Erythroblast (primary cell): ENCODE data around the gene RLN1.
"Not testable (repeated sequence)": the region's sequence is repeated elsewhere in the genome, so short reads cannot be mapped to it uniquely, and the experiment has no call there.

Source experiments
- DNase-seq, 2 experiments: peaks; one replicate each; lab custom pipeline; 2025; lab: John Stamatoyannopoulos, UW
- GATA1 ChIP-seq: IDR thresholded peaks from 2 replicates; pipeline ENCODE4 v1.6.1; 2011; ENCODE audit warnings: low read depth, mild to moderate bottlenecking, control low read depth, low read length, moderate library complexity
- POLR2A ChIP-seq: IDR thresholded peaks from 2 replicates; pipeline ENCODE4 v1.6.1; 2011; ENCODE audit warnings: mild to moderate bottlenecking, low read length

RLN1 gene

GRCh38 chr9:5355817-5356216, 16.1 kb upstream of the RLN1 start:
- TF ChIP-seq POLR2A (no peak), GATA1 (no peak)
- DNase-seq = no peak

- DNase-seq = no peak
- no peak for TF ChIP-seq POLR2A
Observed at GRCh38 chr9:5355226-5355625, 15.6 kb upstream of the RLN1 start.

DNA sequence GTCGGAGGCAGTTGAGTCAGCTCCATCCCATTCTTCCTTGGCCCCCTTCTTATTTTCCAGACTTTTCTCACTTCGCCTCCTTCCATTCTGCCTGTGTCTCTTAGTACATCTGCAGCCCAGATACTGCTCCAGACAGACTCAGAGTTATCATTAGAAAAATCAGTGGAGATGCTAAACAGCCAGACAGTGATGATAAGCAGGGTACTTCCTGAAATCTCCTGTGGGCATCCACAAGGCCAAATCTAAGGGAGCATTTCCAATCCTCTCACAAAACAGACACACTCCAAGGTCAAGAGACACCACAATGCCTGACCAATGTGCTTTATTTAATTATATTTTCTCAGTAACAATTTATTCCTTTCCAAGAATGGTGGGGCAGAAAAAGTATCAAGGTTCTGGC, 14.5 kb upstream of the RLN1 start:
- no peak for DNase-seq
- no peak for TF ChIP-seq GATA1

GRCh38 chr9:5352637-5353248, 13.1 kb upstream of the RLN1 start:
- no peak for DNase-seq
- TF ChIP-seq GATA1 (no peak), POLR2A (no peak)

DNA sequence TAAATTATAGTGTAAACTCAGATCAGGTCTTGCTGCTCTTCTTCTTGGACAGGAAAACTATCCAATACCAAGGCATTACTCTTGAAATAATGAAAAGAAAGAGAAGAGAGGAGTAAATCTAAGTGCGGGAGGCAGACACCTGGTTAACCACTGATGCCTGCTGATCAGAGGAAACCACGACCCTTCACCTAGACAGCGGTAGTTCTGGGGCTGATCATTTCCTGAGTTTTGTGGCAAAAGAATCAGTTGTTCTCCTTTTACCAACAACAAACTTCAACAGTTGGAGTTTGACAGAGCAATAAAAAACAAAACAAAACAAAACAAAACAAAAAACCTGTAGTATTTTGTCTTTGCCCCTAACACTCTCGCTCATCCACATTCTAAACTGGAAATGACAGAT, 3.0 kb downstream of the RLN1 start:
- no peak for DNase-seq
- TF ChIP-seq POLR2A = no peak
- TF ChIP-seq GATA1 = no peak

GRCh38 chr9:5331276-5331675, 8.4 kb downstream of the RLN1 start:
- not testable (repeated sequence) for DNase-seq

- no peak for DNase-seq
Observed at GRCh38 chr9:5326893-5327548, 12.7 kb downstream of the RLN1 start.

DNA sequence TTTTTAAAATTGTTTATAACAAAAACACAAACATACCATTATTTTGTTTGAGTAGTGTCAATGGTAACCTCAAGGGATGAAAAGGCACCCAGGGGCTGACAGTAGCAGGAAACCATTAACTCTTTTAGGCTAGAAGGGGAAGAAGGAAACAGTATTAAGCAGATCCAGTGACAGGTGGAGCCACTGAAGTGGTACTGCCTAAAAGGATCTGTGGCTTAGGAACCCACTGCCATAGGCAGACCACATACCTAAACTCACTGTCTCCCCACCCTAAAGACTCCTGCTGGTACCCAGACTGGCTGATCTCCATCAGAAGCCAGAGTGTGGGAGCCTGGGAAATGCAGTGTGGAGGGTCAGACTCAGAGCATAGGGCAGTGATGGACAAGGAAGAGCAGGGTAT, 13.5 kb downstream of the RLN1 start:
- DNase-seq = no peak
- no peak for TF ChIP-seq GATA1
- no peak for TF ChIP-seq POLR2A

More at GRCh38 chr9:5326893-5327548, 12.7 kb downstream of the RLN1 start:
- TF ChIP-seq GATA1 (no peak), POLR2A (no peak)

DNA sequence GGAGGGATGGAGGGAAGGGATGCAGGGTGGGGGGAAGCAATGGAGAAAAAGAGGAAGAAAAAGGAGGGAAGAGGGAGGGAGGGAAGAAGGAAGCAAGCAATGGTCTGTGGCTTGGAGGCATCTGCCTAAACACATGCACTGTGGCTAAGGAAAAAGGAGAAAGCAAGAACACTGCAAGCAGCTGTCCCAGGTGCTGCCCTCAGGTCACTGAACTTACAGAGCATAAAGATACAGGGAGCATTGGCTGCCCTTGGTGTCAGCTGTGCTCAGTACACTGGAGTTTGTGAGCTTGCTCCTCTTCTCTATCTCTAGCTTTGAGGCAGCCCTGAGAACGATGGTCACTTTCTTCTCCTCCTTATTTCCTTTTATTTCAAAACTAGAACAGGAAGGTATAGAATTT, 18.1 kb downstream of the RLN1 start:
- DNase-seq = not testable (repeated sequence)

DNA sequence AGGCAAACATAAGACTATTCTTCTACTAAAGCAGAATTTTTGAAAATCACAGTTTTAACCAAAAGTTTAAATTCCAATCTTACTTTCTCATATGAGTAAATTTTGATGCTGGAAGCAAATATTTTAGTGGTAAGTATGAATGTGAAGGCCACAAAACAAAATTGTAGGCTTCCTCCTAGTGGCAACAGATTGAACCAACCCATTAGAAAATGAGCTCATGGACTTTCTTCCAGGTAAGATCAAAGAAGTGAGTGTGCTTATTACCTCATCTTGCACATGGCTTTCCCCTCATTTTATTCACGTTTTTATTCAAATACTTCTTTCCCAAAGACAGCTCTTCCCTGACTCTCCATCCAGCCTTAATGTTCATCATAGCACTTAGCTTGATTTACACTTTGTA, 18.6 kb downstream of the RLN1 start:
- TF ChIP-seq POLR2A (no peak), GATA1 (no peak)
- no peak for DNase-seq

DNA sequence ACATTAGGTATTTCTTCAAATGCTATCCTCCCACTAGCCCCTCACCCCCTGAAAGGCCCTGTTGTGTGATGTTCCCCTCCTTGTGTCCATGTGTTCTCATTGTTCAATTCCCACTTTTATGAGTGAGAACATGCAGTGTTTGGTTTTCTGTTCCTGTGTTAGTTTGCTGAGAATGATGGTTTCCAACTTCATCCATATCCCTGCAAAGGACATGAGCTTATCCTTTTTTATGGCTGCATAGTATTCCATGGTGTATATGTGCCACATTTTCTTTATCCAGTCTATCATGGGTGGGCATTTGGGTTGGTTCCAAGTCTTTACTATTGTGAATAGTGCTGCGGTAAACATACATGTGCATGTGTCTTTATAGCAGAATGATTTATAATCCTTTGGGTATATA, 23.3 kb downstream of the RLN1 start:
- DNase-seq = not testable (repeated sequence)

DNA sequence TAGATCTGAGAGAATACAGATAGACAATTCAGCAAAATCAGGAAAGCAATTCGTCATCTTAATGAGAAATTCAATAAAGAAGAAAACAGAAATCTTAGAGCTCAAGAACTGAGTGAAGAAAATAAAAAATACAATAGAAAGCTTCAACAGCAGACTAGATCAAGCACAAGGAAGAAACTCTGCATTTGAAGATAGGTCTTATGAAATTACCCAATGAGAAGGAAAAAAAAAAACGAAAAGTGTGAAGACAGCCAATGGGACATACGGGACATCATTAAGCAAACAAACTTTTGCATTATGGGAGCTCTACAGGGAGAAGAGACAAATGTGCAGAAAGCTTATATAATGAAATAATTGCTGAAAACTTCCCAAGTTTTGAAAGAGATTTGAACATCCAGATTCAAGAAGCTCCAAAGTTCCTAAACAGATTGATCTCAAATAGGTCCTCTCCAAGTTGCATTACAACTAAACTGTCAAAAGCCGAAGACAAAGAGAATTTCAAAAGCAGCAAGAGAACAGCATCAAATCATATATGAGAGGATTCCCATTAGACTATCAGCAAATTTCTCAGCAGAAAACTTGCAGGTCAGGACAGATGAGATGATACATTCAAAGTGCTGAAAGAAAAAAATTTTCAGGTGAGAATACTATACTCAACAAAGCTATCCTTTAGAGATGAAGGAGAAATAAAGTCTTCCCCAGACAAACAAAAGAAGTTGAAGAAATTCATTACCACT, 24.3 kb downstream of the RLN1 start:
- no peak for TF ChIP-seq POLR2A
- no peak for TF ChIP-seq GATA1
- no peak for DNase-seq

GRCh38 chr9:5310851-5311250, 28.8 kb downstream of the RLN1 start:
- TF ChIP-seq POLR2A = no peak
- no peak for TF ChIP-seq GATA1
- DNase-seq = no peak

DNA sequence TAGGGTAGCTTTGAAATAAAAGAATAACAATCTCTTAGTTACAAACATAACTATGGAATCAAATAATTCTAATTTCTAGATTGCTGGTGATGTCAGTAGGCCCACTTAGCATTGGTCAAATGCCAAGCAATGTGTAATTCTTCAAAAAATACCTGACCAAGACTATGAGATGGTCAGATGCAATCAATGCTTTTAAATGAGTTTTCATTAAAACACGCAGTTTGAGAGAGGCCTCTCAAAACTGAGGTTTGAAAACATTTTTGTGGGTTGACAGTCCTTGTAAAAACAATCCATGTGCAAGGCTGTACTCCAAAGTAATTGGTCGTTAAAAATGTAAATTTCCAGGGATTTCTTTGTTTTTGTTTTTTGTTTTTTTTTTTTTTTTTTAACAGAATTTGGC, 33.9 kb downstream of the RLN1 start:
- no peak for DNase-seq
- TF ChIP-seq GATA1 = no peak
- TF ChIP-seq POLR2A = no peak

- peak in 1 of 2 experiments; percentile 5 for DNase-seq
Observed at GRCh38 chr9:5303840-5304795, 35.6 kb downstream of the RLN1 start, which contains the start of gene RLN2. TSS of gene RLN2 (minus strand) at chr9:5304716. CDS start at chr9:5304580, 136 bp downstream.
